NCI-H2107 treated with DMSO at 0.1 percent for 48 hours (cell line): Measurements from ENCODE around the gene SLC25A47.
A peak's percentile ranks its signal among the peaks of the same experiment; 100 is the strongest.
"Not testable (repeated sequence)": the region's sequence is repeated elsewhere in the genome, so short reads cannot be mapped to it uniquely, and the experiment has no call there.

Source experiments
- DNase-seq: peaks from one replicate; lab custom pipeline; 2025; ENCODE audit not compliant: unreplicated experiment; lab: John Stamatoyannopoulos, UW

The SLC25A47 gene

GRCh38 chr14:100304825-100305323 is 18.3 kb upstream of the SLC25A47 start:
- DNase-seq = peak; percentile 76

- DNase-seq = no peak
These were observed 17.6 kb upstream of the SLC25A47 start for GRCh38 chr14:100305324-100306100.

DNA sequence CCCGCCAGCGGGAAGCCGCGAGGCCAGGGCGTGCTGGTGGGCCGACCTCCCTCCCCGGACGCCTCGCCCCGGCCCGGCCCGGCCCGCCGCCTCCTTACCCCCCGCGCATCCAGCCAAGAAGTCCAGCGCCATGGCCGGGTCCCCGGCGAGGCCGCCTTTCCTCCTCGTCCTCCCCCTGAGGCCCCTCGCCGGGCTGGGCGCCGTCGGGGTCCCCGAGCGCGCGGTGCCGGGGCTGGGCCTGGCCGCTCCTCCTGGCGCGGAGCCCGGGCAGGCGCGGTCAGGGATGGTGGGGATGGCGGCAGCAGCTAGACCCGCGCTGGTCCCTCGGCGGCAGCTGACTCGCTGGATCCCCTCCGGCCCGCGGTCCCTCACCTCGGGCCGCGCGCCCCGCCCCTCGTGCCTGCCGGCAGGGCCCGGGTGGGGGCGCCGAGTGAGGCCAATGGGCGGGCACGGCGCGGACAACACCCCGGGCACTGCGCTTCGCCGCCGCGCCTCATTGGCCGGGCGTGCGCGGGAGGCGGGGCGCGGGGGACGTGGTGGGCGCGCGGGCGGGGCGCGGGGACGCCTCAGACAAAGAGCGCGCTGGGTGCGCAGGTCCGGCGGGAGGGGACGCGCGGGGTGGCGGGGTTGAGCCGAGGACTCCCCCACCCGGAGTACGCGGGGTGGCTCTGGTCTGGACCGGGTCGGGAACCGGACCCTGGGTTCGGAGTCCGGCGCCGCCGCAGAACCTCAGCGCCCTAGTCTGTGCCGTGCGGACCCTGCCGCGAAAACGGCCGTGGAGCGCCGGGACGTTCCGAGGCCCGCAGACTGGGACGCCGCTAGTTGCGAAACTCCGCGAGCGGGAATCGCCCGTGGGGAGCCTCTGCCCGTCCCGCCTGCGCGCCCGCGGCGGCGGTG is 16.8 kb upstream of the SLC25A47 start, which contains the start of gene SLC25A29:
TSS of gene SLC25A29 (minus strand) at position 344 of the 897 bp plus-strand sequence. CDS start at position 132, 212 bp downstream.
- DNase-seq = peak; percentile 85

- DNase-seq = no peak
These were observed 16.0 kb upstream of the SLC25A47 start for GRCh38 chr14:100306998-100307765.

DNA sequence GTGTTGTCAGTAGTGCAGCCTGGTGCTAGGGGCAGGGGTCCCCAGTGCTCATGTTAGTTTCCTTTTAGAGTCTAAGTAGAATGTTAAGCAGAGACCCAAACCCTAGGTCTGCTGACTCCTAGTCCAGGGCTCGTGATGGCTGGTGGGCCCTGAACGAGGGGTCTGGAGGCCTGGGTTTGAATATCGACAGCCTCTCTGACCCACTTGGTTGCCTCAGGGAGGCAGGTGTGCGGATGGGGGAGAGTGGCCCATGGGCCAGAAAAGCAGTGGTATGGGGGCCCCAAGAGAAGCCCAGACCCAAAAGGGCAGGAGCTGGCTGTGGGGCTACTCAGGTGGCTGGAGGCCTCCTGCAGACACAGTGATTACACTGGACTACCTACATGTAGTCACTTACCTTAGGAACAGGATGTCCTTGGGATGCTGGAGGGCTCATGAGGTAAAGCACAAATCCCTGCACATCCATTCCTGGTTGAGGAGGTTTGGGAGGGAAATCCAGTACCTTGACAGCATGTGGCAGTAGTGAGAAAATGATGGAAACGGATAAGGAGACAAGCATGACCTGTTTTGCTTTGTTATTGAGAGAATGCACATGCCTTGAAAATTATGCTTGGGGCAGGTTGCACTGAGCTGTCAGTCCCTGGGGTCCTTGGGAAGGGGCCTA is 15.2 kb upstream of the SLC25A47 start:
- DNase-seq = no peak

DNA sequence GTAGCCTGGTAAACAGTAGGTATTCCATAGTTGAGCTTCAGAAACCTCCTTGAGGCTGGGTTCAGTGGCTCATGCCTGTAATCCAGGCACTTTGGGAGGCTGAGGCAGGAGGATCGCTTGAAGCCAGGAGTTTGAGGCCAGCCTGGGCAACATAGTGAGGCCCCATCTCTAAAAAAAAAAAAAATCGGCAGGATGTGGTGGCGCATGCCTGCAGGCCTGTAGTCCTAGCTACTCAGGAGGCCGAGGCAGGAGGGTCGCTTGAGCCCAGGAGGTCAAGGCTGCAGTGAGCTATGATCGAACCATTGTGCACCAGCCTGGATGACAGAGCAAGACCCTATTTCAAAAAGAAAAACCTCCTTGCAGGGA is 14.7 kb upstream of the SLC25A47 start:
- not testable (repeated sequence) for DNase-seq

GRCh38 chr14:100309028-100309737 is 14.0 kb upstream of the SLC25A47 start:
- no peak for DNase-seq

GRCh38 chr14:100312110-100312876 is 10.8 kb upstream of the SLC25A47 start:
- not testable (repeated sequence) for DNase-seq

DNA sequence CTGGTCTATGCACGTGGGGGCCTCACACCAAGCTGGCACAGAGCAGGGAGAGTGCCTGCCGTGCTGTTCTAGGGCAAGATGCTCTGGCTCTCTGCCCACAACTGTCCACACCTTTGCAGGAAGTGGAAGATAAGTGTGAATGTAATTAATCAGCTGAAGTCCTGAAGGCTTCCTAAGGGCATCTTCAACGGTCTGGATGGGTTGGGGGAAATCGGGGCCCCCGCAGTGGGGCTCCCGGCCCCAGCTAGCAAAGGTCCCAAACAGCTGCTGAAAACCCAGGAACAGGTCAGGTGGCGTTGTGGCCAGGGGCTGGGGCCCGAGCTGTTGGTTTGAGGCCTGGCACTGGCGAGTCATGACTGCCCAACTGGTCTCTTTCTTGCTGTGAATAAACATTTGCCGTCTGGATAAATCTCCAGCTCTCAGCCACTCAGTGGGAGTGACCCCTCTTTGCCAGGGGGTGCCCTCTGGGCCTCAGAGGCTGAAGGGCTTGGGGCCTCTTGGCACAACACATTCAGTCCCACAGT is 10.2 kb upstream of the SLC25A47 start:
- no peak for DNase-seq

GRCh38 chr14:100313464-100314230 is 9.5 kb upstream of the SLC25A47 start:
- DNase-seq = no peak

DNA sequence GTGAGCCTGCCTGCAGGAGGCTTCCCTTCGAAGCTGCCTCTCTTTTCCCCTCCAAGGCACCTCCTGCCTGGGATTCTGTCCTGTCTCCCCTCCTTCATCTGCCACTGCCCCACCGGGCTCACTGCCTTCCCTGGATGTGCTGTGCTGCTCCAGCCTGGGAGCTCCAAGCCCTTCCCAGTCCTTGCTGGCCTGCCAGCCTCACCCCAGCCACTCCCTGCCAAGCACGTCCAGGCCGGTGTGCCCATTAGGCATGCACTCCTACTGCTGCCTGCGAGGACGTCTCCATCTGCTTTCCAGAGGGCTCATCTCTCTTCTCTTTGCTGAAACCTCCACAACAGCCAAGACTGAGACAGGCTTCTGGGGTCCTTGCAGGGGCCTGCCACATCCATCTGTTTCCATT is 8.4 kb upstream of the SLC25A47 start:
- DNase-seq = no peak

GRCh38 chr14:100317389-100317788 is 5.8 kb upstream of the SLC25A47 start:
- DNase-seq = no peak

GRCh38 chr14:100317912-100318808 is 5.0 kb upstream of the SLC25A47 start:
- DNase-seq = no peak

DNA sequence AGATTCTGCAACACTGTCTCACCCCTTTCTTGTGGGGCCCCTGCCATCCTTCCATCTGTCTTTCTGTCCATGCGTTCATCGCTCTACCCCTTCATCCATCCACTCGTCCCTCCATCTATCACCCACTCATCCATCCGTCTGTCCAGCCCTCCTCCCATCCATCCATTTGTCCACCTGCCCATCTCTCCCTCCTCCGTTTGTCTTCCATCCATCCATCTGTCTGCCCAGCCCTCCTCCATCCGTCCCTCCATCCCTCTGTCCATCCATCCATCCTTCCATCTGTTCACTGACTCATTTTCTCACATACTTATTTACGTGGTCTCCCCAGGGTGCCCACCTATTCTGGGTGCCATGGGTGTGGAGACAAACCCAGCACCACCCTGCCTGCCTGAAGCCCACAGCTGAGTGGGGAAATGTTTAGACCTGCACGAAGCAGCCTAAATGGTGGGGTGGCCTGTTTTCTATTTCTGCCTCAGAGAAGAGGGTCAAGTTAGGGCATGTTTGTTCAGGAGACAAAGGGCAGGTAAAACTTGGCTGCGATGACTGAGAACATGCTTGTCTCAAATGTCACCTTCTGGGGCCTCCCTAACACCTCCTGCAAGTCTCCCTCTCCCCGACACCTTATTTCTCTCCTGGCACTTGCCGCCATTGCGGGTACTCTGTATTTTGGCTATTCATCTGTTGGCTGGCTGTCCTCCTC is 2.8 kb upstream of the SLC25A47 start:
- DNase-seq = no peak

DNA sequence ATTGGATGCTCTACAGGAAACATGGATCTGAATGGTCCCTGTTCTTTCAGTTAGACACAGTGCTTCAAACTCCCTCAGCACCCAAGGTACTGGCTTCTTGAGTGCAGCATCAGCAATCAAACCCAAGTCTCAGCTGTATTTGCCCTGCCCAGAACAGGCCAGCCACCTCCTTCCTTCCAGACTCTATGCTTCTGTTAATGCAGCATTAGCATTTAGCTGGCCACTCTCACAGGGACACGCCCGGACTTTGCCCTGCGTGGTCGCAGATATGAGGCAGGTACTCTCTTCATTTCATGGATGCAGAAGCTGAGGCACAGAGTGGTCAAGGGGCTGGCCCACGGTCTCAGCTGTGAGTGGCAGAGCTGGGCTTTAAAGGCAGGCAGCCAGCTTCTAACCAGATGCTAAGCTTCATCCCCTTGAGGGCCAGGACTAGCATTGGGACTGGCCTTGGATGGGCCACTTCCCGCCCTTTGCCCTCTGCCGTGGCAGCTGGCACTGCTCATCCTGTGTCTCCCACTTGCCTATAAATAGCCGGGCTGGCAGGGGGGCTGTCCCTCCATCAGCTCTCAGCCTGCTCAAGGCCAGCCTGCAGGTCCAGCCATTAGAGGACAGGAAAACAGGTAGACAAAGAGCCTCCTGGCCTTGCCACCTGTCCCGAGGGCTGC is 1.5 kb upstream of the SLC25A47 start:
- no peak for DNase-seq
